LoVo (cell line): ENCODE measurements around the gene TRIM23.

Source experiments
- DNase-seq: peaks from one replicate; pipeline ENCODE4 v3.0.0-alpha.2; 2016; ENCODE audit warnings: low spot score

The TRIM23 gene

DNA sequence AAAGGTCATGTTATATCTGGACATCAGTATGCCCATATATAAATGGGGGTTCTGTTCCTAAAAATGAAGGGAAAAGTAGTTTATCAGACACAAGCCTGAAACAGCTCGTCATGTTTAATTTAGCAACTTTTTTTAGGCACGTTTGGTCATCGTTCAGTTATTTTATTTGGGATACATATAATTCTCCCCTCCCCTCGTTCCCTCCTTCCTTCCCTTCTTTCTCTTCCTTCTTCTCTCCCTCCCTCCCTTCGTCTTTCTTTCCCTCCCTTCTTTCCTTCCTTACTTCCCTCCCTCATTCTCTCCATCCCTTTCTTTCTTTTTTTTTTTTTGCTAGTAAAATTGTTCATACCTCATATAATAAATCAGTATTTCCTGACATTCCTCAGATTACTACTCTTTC is 57.6 kb downstream of the TRIM23 start:
- no peak for DNase-seq

- DNase-seq: no peak
These were observed 60.4 kb downstream of the TRIM23 start for GRCh38 chr5:65563777-65564176.

DNA sequence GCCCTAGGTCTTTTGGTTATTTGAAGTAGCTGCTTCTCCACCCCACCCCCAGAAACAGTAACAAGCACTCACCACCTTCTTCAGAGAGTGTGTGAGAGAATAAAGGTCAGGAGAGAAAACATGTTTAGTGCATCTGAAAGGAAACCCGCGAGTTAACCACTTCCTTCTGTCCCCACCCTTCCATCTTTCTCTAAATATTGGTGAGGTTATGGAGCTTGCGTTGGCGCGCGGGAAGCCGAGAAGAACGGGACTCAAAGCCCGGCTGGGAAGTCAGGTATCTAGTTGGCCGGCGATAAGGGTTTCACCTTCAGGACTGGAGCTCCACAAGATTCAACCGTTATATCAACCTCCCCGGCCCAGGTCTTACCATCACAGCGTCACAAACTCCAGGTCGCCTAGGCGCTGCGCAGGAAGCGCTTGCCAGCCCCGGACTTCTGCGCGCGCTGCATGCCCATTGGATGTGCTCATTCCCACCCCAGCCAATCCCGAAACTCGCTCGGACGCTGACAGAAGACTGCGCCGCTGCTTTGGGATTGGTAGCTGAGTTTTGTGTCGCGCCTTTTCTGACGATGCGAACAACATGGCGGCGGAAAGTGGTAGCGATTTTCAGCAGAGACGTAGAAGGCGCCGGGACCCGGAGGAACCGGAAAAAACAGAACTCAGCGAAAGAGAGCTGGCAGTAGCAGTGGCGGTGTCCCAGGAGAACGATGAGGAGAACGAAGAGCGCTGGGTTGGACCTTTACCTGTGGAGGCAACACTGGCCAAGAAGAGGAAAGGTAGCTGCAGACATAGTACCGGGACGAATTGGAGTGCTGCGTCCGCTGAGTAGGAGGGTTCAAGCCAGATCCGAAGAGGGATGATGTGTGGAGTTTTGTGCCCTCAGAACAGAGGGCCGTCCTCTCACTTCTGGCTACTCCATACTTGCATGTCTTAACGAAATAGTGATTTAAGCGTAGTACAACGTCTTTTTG is 61.1 kb downstream of the TRIM23 start, which contains the start of the genes CENPK and PPWD1:
Gene CENPK (minus strand): TSS at position 438 of the 971 bp plus-strand sequence. CDS start 8,261 bp downstream, outside the sequence.
Gene PPWD1 (plus strand): TSS at position 566 of the 971 bp plus-strand sequence. CDS start 15 bp downstream, at position 581.
- peak; percentile 98 for DNase-seq

DNA sequence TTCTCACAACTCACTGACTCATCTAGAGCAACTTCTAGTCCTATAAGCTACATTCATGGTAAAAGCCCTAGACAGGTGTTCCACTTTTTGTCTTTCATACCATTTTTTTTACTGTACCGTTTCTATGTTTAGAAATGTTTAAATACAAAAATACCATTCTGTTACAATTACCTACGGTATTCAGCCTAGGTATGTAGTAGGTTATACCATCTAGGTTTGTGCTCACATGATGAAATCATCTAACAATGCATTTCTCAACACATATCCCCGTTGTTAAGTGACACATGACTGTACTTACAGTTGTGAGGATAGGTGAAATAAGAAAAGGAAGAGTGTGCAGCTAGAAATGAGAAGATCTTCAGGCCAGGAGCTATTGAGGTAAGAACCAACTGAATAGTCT is 67.4 kb downstream of the TRIM23 start:
- no peak for DNase-seq

GRCh38 chr5:65556181-65556580 is 68.0 kb downstream of the TRIM23 start:
- no peak for DNase-seq

GRCh38 chr5:65555287-65555686 is 68.8 kb downstream of the TRIM23 start:
- no peak for DNase-seq

DNA sequence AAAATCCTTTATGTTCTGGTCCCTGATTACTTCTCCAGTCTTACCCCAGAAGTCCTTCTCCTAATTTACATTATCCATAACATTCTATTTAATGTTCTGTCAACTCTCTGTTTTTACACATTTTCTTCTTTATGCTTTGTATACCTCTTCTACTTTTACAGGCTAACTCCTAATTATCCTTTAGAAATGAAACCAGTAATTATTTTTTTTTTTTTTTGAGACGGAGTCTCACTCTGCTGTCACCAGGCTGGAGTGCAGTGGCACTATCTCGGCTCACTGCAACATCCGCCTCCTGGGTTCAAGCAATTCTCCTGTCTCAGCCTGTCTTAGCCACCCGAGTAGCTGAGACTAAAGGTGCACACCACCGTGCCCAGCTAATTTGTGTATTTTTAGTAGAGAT is 70.2 kb downstream of the TRIM23 start:
- no peak for DNase-seq

GRCh38 chr5:65548281-65548680 is 75.9 kb downstream of the TRIM23 start:
- no peak for DNase-seq

DNA sequence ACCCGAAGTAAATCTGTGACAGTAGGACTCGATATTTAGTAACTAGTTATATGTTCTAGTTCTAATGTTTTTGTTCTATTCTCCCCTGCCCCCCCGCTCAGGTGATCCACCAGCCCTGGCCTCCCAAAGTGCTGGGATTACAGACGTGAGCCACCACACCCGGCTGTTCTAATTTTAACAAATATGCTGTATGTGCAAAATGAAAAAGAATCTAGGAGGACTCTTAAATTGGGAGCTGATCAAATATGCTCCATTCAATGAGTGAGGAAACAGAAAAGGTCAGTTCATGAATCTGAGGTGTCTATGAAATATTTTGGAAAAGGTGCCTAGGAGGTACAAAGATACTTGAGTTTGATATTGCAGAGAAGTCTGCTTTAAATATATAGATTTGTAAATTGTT is 78.0 kb downstream of the TRIM23 start:
- no peak for DNase-seq

DNA sequence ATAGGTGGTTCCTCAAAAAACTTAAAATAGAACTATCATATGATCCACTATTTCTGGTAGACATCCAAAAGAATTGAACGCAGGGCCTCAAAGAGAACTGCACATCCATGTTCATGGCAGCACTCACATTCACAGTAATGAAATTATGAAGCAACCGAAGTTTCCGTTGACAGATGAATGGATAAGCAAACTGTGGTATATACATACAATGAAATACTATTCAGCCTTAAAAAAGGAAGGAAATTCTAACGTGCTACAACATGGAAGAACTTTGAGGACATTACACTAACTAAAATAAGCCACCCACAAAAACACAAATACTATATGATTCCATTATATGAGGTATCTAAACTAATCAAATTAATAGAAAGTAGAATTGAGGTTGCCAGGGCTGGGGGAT is 79.7 kb downstream of the TRIM23 start:
- DNase-seq: no peak

GRCh38 chr5:65539827-65540226 is 84.3 kb downstream of the TRIM23 start:
- DNase-seq: peak; percentile 43
